ENCODE results near the gene CNNM2.

Gene CNNM2

GRCh38 chr10:102914781-102915180, 3.3 kb upstream of the CNNM2 start:
- TF ChIP-seq, protein P1, sequence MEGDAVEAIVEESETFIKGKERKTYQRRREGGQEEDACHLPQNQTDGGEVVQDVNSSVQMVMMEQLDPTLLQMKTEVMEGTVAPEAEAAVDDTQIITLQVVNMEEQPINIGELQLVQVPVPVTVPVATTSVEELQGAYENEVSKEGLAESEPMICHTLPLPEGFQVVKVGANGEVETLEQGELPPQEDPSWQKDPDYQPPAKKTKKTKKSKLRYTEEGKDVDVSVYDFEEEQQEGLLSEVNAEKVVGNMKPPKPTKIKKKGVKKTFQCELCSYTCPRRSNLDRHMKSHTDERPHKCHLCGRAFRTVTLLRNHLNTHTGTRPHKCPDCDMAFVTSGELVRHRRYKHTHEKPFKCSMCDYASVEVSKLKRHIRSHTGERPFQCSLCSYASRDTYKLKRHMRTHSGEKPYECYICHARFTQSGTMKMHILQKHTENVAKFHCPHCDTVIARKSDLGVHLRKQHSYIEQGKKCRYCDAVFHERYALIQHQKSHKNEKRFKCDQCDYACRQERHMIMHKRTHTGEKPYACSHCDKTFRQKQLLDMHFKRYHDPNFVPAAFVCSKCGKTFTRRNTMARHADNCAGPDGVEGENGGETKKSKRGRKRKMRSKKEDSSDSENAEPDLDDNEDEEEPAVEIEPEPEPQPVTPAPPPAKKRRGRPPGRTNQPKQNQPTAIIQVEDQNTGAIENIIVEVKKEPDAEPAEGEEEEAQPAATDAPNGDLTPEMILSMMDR (IDR thresholded peaks at IDR 0.05; ENCODE audit: low read depth, low read length, missing control alignments): no peak
- no peak overlapping the region for H3K4me3 ChIP-seq (ENCODE audit: low read depth, low read length)
- no peak for DNase-seq (ENCODE audit: low read depth)

DNA sequence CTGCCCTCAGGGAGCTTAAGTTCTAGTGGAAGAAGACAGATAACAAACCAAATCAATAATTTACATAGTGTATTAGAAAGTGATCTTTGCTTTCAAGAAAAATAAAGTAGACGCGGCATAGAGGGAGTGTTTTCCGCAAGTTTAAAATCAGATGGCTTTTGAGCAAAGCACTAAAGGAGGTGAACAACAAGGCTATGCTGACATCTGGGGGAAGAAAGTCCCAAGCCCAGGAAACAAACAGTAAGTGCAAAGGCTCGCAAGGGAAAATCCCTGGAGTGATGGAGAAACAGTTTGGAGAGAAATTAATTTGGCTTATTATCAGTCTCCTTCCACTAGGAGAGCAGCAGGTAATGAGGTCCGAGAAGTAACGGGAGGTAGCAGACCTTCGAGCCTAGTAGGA, 1.9 kb upstream of the CNNM2 start:
- H3K4me3 ChIP-seq (ENCODE audit: low read depth, low read length): no peak overlapping the region

DNA sequence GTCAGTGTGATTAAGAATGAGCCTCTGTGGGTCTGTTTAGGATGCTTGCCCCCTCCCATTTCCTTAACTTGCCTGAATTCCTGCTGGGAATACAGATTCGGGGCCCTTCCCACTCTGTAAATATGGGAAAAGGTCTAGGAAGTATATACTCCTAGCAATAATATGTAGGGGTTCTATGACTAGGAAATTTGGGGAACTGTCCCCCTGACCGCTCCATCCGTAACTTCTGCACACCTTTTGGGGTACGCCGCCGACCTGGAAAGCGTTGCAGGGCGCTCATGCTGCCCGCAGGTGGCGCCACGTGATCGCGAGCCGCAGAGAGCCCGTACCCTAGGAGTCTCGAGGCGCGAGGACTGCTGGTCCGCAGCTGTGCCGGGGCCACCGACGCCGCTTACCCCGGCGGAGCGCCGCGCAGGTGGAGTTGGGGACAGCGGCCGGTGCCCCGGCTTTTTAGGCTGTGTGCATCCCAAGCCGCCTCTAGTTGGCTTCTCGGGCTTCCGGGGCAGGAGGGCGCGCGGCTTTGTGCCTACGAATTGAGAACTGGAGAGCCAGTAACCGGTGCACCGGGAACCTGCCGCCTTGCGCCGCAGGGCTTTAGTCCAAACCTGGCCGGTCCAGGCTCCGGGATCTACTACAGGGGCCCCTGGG, 656 bp upstream of the CNNM2 start:
- TF ChIP-seq, protein P1 (IDR thresholded peaks at IDR 0.05; ENCODE audit: low read depth, low read length, missing control alignments): peak; percentile 93
- peak overlapping the region; percentile 70 for H3K4me3 ChIP-seq (ENCODE audit: low read depth, low read length)
- DNase-seq (ENCODE audit: low read depth): no peak

More for the DNA sequence above, 1.9 kb upstream of the CNNM2 start:
- TF ChIP-seq, protein P1 (IDR thresholded peaks at IDR 0.05; ENCODE audit: low read depth, low read length, missing control alignments): no peak
- no peak for DNase-seq (ENCODE audit: low read depth)

DNA sequence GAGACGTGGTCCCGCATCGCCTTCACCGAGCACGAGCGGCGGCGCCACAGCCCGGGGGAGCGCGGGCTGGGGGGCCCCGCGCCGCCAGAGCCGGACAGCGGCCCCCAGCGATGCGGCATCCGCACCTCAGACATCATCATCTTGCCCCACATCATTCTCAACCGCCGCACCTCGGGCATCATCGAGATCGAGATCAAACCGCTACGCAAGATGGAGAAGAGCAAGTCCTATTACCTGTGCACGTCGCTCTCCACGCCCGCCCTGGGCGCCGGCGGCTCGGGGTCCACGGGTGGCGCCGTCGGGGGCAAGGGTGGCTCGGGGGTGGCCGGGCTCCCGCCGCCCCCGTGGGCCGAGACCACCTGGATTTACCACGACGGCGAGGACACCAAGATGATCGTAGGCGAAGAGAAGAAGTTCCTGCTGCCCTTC, 737 bp downstream of the CNNM2 start:
- TF ChIP-seq, protein P1 (IDR thresholded peaks at IDR 0.05; ENCODE audit: low read depth, low read length, missing control alignments): peak; percentile 16
- DNase-seq (ENCODE audit: low read depth): no peak

GRCh38 chr10:102919246-102919959, 1.3 kb downstream of the CNNM2 start:
- H3K4me3 ChIP-seq (ENCODE audit: low read depth, low read length): peak overlapping the region; percentile 99
- TF ChIP-seq, protein P1 (IDR thresholded peaks at IDR 0.05; ENCODE audit: low read depth, low read length, missing control alignments): no peak
- DNase-seq (ENCODE audit: low read depth): no peak

More for the DNA sequence above, 737 bp downstream of the CNNM2 start:
- peak overlapping the region; percentile 99 for H3K4me3 ChIP-seq (ENCODE audit: low read depth, low read length)

DNA sequence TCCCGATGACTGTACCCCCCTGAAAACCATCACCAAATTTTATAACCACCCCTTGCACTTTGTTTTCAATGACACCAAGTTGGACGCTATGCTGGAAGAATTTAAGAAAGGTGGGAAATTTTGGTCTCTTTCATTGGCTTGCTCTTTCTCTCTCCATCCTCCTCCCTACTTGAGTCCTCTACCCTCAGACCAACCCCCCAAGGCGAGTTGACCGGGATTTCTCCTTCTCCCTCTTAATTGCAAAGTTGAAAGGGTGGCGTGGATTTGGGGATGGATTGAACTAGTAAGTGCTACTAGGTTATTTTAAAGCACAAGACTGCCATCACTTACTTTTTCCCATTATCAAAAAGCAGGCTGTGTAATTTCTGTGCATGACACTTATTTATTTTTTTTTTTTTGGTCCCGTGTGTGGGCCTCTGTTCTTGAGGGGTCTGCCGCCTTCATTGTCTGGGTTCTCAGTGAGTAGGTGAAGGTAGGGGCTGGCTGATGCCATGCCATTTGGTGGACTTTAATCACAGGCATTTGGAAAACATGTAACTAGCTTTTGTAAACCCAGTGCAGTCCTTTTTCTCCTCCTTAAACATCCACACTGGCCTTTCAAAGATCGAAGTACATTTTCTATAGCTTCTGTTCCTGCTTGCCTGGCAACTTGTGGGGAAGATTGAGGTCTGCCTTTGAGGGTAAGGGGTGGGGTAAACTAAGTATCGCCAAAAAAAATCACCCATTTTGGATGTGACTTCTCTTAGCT, 2.1 kb downstream of the CNNM2 start:
- no peak for DNase-seq (ENCODE audit: low read depth)
- TF ChIP-seq, protein P1 (IDR thresholded peaks at IDR 0.05; ENCODE audit: low read depth, low read length, missing control alignments): no peak
- H3K4me3 ChIP-seq (ENCODE audit: low read depth, low read length): peak overlapping the region; percentile 4

Measured in GM12864 (cell line).